GM18870 (cell line): ENCODE results near the gene ESRRA.

Experiments
- ATAC-seq: cut with Tn5 transposase; IDR thresholded peaks from one replicate; pipeline ENCODE4 v1.9.1; 2021; ENCODE audit warnings: moderate library complexity; ENCODE audit not compliant: unreplicated experiment

Gene ESRRA

DNA sequence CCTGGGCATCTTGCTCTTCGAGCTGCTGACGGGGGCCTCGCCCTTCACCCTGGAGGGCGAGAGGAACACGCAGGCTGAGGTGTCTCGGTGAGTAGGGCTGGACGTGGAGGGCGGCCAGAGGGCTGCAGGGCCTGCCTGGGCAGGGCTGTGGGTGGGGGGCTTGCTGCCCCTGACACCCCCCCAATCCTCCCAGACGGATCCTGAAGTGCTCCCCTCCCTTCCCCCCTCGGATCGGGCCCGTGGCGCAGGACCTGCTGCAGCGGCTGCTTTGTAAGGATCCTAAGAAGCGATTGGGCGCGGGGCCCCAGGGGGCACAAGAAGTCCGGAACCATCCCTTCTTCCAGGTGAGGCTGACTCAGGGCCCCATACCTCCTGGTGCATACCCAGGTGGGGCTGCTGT, 56.3 kb downstream of the ESRRA start:
- no peak for ATAC-seq

DNA sequence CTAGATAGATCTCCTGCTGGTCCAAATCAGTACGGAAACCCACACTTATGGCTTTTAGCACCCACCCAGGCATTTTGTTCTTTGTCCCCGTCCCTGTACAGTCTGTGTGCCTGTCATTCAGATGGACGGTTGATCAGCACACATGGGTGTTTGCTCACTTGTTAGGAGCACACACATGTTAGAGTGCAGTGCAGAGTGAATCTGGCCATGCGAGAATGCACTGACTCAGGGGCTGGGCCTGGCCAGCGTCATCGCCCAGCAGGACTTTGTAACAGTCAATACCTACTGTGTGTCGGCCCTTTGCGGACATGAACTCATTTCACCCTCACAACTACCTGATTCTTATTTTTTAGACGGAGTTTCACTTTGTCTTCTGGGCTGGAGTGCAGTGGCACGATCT, 57.0 kb downstream of the ESRRA start:
- no peak for ATAC-seq

DNA sequence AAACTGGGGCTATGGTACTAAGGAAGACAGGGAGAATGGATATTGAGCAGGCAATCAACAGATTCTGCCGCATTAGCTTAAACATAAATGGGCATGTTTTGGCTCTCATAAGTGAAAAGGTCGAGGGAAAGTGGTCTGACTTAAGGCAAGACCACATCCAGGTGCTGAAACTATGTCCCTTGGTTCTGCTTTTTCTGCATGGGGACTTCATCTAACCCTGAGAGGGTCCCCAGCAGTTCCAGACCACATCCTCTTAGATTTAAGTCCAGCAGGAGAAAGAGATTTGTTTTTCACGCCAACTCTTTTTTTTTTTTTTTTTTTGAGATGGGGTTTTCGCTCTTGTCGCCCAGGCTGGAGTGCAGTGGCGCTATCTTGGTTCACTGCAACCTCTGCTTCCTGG, 59.1 kb downstream of the ESRRA start:
- no peak for ATAC-seq

DNA sequence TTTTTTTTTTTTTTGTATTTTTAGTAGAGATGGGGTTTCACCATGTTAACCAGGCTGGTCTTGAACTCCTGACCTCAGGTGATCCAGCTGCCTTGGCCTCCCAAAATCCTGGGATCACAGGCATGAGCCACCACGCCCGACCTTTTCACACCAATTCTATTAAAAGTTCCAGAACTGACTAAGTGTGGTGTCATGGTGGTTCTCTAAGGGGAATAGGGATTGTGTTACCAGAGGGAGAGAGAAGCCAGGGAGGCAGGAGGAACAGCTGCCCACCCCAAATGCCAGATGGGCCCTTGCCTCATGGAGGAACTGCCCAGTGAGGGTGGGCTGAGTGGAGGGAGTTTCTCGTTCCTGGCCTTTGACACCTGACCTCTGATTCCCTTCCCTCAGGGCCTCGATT, 59.6 kb downstream of the ESRRA start:
- no peak for ATAC-seq
